OCI-LY7 (cell line): Measurements from ENCODE around the gene CEP112.

Experiments used
- CTCF ChIP-seq: fragments of 200-600 bp; sonication (generic); conservative IDR thresholded peaks from 2 replicates; pipeline ENCODE4 v1.5.1; 2014; ENCODE audit warnings: mild to moderate bottlenecking, antibody characterized with exemption, low read length, moderate library complexity, mixed read lengths
- EZH2phosphoT487 ChIP-seq: fragments of 200-600 bp; sonication (generic); IDR thresholded peaks from 2 replicates; pipeline ENCODE4 v1.6.1; 2018; ENCODE audit warnings: low read depth, borderline replicate concordance, mild to moderate bottlenecking, mixed run types, antibody characterized with exemption, low read length, moderate library complexity, mixed read lengths

DNA sequence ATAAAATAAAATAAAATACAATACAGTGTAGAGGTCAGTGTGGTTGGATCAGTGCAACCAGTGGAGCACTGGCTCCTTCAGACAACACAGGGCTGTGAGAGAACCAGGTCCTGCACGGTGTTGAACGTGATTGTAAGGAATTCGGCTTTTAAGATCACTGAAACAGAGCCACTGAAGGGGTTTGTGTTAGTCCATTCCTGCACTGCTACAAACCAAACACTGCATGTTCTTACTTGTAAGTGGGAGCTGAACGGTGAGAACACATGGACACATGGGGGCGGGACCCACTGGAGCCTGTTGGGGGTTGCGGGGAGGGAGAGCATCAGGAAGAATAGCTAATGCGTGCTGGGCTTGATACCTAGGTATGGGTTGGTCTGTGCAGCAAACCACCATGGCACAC, 437.3 kb downstream of the CEP112 start:
- TF ChIP-seq CTCF (no peak), EZH2phosphoT487 (no peak)
